GM21423 (cell line): Measurements from ENCODE around the gene MOCS2.
A peak's percentile ranks its signal among the peaks of the same experiment; 100 is the strongest.
"Not testable (repeated sequence)": the region's sequence is repeated elsewhere in the genome, so short reads cannot be mapped to it uniquely, and the experiment has no call there.

Source experiments
- ATAC-seq: cut with Tn5 transposase; IDR thresholded peaks from one replicate; pipeline ENCODE4 v1.9.1; 2021; ENCODE audit warnings: mild to moderate bottlenecking, moderate library complexity; ENCODE audit not compliant: unreplicated experiment

The MOCS2 gene, protein sequence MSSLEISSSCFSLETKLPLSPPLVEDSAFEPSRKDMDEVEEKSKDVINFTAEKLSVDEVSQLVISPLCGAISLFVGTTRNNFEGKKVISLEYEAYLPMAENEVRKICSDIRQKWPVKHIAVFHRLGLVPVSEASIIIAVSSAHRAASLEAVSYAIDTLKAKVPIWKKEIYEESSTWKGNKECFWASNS

DNA sequence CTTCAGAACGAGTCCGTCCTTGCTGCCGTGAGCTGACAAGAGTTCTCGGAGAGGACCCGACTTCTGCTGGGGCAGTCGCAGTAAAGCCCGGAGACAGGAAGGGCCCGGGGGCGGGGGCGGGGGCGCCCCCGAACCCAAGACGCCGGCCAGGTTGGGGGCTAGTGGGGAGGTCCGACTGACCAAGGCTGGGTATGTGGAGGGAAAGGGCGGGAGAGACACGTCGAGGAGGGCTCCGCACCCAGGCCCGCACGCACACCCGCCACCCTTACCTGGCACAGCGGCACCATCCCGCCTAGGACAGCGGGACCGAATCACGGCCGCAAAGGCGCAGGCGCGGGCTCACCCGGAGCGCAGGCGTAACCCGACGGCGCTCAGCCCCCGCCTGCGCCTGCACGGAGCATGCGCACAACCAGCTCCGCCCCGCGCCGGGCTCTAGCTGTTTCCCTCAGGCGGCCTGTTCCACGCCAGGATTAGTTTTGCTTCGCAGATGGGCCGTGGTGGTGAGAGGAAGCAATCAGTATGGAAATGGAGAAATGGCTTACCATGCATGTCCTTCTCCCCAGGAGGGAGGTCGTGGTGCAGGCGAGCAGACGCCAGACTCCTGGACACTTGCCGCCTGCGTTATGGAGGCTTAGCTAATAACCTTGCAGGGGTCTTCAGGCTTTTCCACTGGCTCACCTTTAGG is at the start of gene MOCS2:
Gene MOCS2, minus strand, starts transcription at position 315 of the 685 bp plus-strand sequence. CDS start 2,583 bp downstream, outside the sequence.
- peak; percentile 96 for ATAC-seq

DNA sequence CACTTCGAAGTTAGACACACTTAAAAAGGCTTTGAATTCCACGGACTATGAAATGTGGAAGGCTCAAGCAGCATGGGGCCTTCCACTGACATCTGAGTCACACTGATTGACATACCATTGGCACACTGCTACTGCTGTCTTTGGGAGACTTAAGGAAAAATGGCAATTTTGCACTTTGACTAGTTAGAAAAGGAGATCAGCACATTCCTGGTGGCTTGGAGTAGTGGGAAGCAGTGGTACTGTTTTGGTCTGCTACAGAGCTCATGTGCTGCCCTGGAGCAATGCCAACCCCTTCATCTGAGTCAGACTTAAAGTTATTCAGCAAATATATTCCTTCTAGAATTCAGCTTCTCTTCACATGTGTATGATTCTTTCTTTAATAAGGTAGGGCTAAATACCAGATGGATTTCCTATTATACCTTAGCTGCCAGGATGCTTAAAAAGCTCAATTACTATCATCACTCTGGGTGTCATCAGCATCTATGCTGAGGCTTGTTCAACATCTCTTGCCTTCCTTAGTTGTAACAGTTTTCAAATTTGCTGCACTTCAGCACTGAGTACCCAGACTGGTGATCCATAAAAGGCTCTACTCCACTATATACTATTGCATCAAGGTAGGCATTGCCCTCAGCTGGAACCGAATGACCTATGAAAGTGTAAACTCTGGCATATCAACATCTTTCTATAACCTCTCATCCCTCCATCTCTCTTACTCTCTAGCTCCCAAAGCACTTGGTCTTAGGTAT is 42.3 kb upstream of the MOCS2 start:
- no peak for ATAC-seq

DNA sequence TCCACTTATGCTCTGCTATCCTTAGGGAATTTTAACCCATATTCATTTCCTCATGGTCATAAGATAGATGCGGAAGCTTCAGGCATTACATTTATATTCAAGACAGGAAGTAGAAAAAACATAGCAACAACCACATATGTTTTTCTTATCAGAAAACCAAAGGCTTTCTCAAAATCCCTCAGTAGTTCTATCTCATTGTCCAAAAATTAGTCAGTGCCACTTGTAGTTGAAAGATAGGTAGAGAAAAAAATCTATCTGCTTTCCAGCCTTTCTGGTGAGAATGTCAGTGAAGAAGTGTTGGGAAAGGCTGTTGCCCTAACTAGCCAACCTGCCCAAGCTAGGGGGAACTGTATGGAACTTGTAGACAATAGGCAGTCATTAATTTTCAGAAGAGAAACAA is 23.5 kb upstream of the MOCS2 start:
- ATAC-seq = no peak

DNA sequence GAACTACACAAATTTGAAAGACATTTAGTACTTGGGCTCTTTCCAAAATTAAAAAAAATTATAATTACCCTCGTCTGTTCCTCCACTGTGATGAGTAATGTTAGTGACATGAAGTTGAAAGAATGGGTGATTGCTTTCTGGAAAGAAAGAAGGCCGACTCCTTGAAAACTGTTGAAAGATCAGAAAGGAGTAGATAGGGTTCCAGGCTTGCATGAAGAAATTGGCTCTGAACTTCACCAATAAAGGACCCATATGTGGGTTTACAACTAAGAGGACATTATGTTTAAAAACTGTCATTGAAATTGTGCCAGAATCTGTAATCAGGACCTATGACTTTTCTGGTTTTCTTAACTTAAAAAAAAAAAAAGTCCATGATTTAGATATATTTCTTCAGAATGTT is 20.7 kb upstream of the MOCS2 start:
- no peak for ATAC-seq

DNA sequence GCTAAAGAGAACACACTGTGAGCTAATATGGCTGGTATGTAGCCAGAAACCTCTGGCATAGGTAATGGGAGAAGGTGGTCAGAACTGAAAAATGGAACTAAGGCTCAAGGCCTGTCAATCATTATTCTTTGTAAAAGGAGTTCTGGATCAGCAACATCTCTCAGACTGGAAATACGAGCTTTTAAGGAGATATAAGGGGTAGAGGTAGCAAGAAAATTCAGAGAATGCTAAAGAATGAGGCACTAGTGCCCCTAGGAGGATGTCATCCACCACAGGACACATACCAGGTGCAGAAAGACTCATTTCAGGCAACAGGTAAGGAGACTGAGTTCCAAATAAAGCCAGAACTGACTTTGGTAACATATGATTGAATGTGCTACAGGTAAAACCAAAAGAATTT is 18.9 kb upstream of the MOCS2 start:
- ATAC-seq = no peak

DNA sequence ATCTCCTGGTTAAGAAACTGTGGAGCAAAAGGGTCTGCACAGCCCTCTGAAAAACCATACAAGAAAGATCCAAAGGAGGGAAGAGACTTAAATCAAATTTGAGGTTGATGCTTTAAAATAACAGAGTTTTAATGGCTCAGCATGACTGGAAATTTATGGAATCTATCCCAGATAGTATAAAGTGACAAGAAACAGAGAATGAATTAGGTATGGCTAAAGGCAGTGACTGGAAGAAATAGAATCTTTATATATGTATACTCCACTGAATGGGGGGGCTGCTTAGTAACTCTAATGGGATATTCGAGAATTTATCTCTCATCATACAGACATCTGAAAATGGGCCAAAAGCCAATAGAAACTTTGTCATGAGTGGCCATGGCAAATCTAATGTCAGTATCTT is 17.6 kb upstream of the MOCS2 start:
- ATAC-seq = no peak

DNA sequence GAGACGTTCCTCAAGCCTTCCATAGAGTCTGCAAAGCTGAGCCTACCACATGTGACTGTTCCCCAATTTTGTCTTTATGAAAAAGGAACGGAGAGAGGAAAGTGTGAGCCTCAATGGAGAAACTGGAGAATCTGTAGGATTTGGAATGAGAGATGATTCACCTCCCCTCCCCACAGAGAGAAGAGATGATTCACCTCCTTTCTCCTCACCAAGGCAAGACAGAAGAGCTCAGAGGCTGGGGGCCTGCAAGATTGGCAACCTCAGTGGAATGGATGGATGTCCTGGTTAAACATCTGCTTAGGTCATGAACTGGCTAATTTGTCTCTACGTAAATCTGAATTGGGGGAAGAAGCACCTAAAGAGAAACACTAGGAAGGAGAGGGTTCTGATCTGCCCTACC is 17.0 kb upstream of the MOCS2 start:
- no peak for ATAC-seq

DNA sequence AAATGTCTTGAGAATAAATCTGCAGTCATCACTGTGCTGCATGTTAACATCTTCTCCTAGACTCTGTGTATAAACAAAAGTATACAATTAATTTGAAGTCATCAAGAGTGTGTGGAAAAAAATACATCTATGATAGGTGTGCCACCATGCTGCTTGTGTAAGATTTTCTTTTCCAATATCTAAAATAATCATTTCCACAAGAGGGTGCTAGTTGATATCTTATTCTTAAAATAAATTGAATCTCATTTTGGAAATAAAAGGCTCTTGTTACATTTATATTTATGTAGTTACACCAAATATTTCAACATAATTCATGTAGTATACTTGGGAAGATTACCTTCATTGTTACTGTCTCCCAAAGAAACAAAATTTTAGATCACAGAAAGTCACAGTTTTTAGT is 14.1 kb upstream of the MOCS2 start:
- ATAC-seq = no peak

DNA sequence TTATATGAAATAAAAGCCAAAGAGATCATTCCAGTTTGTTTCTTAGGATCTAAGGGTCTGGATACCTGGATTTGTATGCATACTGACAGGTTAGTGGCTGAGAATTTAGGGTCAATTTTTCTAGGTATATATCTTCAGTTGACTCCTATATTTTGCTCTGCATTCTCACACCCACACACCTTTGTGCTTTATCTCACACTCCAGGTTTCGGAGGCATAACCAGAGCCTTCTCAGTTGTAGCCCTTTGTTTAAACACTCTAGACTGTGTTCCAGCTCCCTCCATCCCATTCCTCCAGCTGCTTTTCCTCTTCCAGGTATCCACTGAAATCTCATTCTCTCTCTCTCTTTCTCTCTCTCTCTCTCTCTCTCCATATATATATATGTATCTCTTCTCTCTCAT is 10.6 kb upstream of the MOCS2 start:
- no peak for ATAC-seq

DNA sequence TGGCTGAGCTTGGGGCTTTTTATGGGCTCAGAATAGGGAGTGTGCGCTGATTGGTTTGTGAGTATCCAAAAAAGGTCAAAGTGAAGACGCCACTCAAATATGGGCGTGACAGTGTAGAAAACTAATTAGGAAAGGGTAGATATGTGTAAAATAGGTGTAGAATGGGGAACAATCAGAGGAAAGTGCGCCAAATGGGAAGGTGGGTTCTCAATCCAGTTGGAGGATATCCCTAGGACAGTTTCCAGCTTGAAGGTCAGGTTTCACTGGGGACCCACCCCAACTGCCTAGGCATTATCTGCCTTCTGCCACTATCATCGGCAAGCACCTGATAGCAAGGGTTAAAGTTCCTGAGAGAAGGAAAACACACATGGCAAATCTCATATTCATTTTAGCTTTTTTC is 9.3 kb upstream of the MOCS2 start:
- ATAC-seq = no peak

DNA sequence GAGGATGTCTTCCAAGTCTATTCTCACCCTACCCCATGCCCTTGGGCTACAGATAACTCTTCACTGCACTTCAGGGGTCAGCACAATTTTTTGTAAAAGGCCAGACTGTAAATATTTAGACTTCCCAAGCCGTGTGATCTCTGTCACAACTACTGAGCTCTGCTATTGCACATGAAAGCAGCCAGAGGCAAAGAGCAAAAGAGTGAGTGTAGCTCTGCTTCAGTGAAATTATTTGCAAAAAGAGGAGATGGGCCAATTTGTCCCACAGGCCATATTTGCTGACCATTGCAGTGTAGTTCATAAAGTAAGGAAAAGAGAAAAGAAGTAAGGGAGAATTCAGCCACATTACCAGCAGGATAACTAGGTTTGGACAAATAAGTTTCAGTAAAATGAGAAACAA is 7.0 kb upstream of the MOCS2 start:
- ATAC-seq = no peak

DNA sequence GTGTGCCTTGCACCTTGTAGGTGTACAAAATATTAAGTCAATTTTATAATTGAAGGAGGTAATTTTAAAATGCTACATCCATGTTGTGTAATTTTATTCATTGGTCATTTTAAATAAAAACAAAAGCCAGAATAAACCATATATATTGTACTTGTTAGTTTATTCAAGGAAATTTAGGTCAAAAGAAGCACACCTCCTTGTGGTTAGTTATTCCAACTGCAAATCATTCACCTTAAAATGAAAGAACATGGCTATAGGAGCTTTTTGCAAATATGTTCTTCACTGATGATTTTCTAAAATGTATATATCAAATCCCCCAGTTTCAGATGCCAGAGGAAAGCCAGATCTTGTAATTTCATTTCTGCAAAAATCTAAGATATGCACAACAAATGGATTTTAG is 5.4 kb upstream of the MOCS2 start:
- no peak for ATAC-seq

DNA sequence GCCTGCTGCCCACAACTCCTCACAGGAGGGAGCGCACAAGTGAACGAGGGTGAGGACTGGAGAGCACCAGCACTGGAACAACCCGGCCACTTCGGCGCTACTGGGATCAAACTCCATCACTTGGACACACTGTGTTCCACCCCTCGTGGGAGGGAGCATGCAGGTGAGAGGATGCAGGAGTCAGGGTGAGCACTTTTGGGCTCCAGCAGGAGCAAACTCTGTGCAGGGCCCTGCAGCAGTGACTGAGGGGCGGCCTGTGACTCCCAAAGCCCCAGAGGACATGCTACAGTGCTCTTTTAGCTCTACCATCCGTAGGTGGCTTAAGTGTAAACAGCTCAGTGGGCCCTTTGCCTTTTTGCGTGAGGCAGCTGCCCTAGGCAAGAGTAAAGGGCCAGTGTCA is 4.4 kb upstream of the MOCS2 start:
- no peak for ATAC-seq

DNA sequence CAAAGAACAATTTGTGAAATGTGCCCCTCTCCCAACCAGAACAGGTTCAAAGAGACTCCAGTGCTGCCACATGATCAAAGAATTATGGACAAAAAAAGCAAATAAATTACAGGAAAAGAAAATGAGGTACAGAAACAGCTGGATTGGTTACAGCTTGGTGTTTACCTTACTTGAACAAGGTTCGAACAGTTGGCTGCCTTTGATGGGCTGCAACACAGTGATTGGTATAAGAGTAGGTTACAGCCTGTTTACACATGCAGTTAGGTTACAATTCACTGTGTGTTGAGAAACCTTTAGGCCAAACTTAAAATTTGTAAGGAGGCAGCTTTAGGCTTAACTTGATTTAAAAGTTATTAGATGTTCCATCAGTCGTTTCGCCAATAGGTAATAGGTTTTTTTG is 3.4 kb upstream of the MOCS2 start:
- ATAC-seq = no peak

DNA sequence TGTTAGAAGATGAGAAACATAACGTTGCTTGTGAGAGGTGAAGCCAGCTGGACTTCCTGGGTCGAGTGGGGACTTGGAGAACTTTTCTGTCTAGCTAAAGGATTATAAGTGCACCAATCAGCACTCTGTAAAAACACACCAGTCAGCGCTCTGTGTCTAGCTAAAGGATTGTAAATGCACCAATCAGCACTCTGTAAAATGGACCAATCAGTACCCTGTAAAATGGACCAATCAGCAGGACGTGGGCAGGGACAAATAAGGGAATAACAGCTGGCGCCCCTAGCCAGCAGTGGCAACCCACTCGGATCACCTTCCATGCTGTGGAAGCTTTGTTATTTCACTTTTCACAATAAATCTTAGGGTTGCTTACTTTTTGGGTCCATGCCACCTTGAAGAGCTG is 2.8 kb upstream of the MOCS2 start:
- ATAC-seq = not testable (repeated sequence)

DNA sequence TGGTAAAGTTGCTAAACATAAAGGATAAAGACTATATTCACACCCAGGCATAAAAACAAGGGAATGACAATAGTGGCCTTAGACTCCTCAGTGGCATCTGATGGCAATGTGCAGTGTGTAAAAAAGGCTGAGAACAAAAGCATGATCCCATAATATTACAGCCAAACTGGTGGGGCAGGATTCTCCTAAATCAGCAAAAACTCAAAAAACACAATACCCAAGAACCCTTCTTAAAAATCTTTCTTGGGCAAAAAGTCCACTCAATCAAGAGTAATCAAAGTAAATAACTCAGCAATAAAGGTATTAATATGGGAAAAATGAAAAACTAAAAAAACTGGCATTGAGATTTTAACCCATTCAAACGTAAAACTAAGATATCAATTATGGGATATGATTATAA is 1.6 kb upstream of the MOCS2 start:
- ATAC-seq = no peak

DNA sequence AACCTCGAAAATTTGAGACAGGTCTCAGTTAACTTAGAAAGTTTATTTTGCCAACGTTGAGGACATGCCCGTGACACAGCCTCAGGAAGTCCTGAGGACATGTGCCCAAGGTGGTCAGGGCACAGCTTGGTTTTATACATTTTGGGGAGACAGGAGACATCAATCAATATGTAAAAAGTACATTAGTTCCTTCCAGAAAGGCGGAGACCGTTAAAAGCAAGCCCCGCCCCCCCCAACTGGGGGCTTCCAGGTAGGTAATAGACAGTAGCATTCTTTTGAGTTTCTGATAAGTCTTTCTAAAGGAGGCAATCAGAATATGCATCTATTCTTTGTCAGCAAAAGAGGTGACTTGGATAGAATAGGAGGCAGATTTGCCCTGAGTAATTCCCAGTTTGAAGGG is 599 bp upstream of the MOCS2 start:
- ATAC-seq = peak; percentile 5

DNA sequence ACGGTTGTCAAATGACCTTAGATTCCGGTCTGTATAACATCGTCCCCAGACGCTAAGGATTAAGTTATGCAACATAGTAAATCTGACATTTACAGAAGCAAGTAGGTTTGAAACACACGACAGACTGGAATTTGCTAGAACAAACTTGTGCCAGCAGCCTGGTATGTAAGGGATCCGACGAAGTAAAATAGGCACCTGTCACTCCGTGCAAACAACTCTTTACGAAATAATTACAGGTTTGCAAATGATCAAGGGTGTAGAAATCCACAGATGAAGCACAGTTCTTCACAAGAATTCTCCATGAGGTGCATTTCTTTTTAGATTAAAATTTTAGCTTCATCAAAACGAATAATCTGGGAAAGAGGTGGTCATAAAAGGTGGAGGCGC is 508 bp downstream of the MOCS2 start:
- peak; percentile 7 for ATAC-seq

DNA sequence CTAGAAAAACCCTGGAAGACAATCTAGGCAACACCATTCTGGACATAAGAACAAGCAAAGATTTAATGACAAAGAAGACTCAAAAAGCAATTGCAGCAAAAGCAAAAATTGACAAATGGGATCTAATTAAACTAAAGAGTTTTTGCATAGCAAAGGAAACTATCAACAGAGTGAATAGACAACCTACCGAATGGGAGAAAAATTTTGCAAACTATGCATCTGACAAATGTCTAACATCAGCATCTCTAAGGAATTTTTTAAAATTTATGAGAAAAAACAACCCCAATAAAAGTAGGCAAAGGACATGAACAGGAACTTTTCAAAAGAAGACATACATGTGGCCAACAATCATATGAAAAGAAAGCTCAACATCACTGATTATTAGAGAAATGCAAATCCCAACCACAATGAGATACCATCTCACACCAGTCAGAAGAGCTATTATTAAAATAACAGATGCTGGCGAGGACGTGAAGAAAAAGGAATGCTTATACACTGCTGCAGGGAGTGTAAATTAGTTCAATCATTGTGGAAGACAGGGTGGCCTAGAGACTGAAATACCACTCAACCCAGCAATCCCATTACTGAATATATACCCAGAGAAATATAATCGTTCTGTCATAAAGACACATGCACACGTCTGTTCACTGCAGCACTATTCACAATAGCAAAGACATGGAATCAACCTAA is 3.8 kb downstream of the MOCS2 start:
- ATAC-seq = no peak

DNA sequence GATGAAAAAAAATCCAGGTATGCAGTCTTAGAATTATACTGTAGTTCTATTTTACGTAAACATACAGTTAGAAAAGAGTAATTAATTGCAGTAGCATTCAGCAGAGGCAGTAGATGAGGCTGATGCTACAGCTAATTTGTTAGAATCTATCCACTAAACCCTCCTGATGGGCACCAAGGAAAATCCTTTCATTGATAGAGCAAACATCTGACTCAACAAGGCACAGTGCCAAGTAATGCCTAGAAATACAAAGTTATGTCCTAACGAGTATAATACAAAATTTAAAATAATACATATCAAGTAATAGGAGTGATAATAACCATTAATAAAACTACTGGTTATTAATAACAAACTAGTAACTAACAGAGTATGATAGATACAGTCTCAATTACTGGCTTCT is 9.0 kb downstream of the MOCS2 start:
- no peak for ATAC-seq

DNA sequence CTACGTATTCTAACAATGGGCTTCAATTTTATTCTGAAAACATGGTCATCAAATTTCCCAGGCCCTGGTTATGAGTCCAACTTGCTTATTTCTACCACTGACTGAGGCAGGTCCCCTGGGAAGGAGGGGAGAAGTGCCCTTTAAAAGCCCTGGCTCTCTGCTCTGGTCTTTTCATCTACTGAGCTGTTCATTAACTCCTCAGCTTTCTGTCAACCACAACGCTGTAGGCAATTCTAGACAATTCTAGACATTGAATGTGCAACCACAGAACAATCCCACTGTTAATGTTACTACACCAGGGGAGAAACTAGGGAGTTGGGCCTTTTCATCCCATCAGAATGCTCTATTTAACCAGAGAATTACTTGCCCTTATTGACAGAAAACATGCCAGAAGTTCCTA is 10.0 kb downstream of the MOCS2 start:
- ATAC-seq = no peak
